ENCODE measurements around the gene DNAH11.

DNA sequence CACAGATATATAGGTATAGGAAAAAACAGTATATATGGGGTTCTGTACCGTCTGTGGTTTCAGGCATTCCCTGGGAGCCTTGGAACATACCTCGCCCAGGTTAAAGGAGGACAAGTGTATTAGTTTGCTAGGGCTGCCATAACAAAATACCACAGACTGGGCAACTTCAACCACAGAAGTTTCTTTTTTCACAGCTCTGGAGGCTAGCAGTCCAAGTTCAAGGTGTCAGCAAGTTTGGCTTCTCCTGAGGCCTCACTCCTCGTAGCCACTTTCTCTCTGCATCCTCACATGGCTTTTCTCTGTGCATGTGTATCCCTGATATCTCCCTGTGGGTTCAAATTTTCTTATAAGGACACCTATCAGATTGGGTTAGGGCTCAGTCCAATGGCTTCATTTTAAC lies 189.1 kb downstream of the DNAH11 start:
- TF ChIP-seq EZH2 (IDR thresholded peaks at IDR 0.05; ENCODE audit: low read length, unreplicated experiment) (no peak), CTCF (conservative IDR thresholded peaks at IDR 0.05; ENCODE audit: low read depth, low read length) (no peak)

Data from PC-3 (cell line).